Measurements from ENCODE around the gene MMRN2.

DNA sequence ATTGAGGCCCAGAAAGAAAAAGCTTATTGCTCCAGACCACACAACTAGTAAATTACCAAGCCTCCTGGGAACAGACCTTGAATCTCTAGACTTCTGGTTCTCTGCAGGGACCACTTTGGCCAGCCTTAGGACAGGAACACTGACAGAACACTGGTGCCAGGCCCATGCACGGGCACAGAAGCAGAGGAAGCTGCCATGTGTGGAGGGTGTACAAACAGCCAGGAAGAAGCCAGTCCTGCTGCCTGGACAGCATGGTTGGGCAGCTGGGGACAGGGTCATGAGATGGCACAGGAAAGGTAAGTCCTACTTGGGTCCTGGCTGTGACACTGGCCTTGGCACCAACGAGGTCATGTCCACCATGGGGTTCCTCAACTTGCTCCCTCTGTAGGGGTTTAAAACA is 19.2 kb downstream of the MMRN2 start:
- TF ChIP-seq CTCF (IDR thresholded peaks at IDR 0.05) = no peak
- TF ChIP-seq ZFX (IDR thresholded peaks at IDR 0.05; ENCODE audit: borderline replicate concordance) = no peak
